Chondrocyte (in vitro differentiated cells): ENCODE results near the gene EYS. TPM values are rescaled to one million over a fixed set of nuclear protein-coding genes. Genes with fewer than 3 reads are reported as not detected.

Source experiments
- DNase-seq: peaks from one replicate; pipeline ENCODE4 v3.0.0; 2021; ENCODE audit warnings: mixed read lengths, low spot score
- H3K27ac Mint-ChIP-seq: one replicate; pipeline ENCODE4 v1.8.0; 2021; ENCODE audit warnings: mild to moderate bottlenecking, moderate library complexity, mixed read lengths; ENCODE audit not compliant: unreplicated experiment
- H3K27me3 Mint-ChIP-seq: 2 replicates; pipeline ENCODE4 v1.8.0; 2021; ENCODE audit warnings: low read depth, mixed read lengths
- H3K36me3 Mint-ChIP-seq: 2 replicates; pipeline ENCODE4 v1.8.0; 2021; ENCODE audit warnings: low read depth, mixed read lengths
- H3K4me1 Mint-ChIP-seq: 2 replicates; pipeline ENCODE4 v1.8.0; 2021; ENCODE audit warnings: low read depth, mild to moderate bottlenecking, mixed read lengths
- H3K4me3 Mint-ChIP-seq: one replicate; pipeline ENCODE4 v1.8.0; 2021; ENCODE audit warnings: mild to moderate bottlenecking, moderate library complexity, mixed read lengths; ENCODE audit not compliant: unreplicated experiment
- H3K9me3 Mint-ChIP-seq: 2 replicates; pipeline ENCODE4 v1.8.0; 2021; ENCODE audit warnings: low read depth, mixed read lengths
- CTCF ChIP-seq: fragments of 200-600 bp; sonication (generic); IDR thresholded peaks from 2 replicates; pipeline ENCODE4 v1.5.0; 2021; ENCODE audit warnings: antibody characterized with exemption, mild to moderate bottlenecking, moderate library complexity
- total RNA-seq: library from RNA; stranded (reverse); gene quantifications from 3 replicates; pipeline ENCODE4 v1.2.1, GENCODE V29; 2021

The EYS gene
- total RNA-seq, 1 donor from 2014 or later: not detected

GRCh38 chr6:64817525-64817924 lies 889.5 kb downstream of the EYS start:
- Mint-ChIP-seq H3K4me3 (no peak overlapping the region), H3K9me3 (no peaks in the 10 kb centered on the region)
- no peak for TF ChIP-seq CTCF

GRCh38 chr6:64815718-64816117 lies 891.3 kb downstream of the EYS start:
- no peaks in the 10 kb centered on the region for H3K9me3 Mint-ChIP-seq
- no peak overlapping the region for H3K27ac Mint-ChIP-seq
- H3K4me1 Mint-ChIP-seq: no peaks in the 10 kb centered on the region
- H3K27me3 Mint-ChIP-seq: peaks cover 13% of the 10 kb centered on the region
- H3K36me3 Mint-ChIP-seq: no peaks in the 10 kb centered on the region
- TF ChIP-seq CTCF: no peak
- no peak for DNase-seq
- no peak overlapping the region for H3K4me3 Mint-ChIP-seq

More at GRCh38 chr6:64817525-64817924, 889.5 kb downstream of the EYS start:
- Mint-ChIP-seq H3K36me3 (no peaks in the 10 kb centered on the region), H3K27me3 (peaks cover 22% of the 10 kb centered on the region), H3K4me1 (no peaks in the 10 kb centered on the region), H3K27ac (no peak overlapping the region)
- DNase-seq: no peak

GRCh38 chr6:64812138-64812537 lies 894.9 kb downstream of the EYS start:
- Mint-ChIP-seq H3K36me3 (no peaks in the 10 kb centered on the region), H3K4me3 (no peak overlapping the region), H3K27me3 (peaks cover 12% of the 10 kb centered on the region), H3K4me1 (no peaks in the 10 kb centered on the region), H3K9me3 (no peaks in the 10 kb centered on the region), H3K27ac (no peak overlapping the region)
- no peak for DNase-seq
- no peak for TF ChIP-seq CTCF

GRCh38 chr6:64811119-64811518 lies 895.9 kb downstream of the EYS start:
- H3K4me1 Mint-ChIP-seq: no peaks in the 10 kb centered on the region
- TF ChIP-seq CTCF: no peak
- H3K9me3 Mint-ChIP-seq: no peaks in the 10 kb centered on the region
- peaks cover 12% of the 10 kb centered on the region for H3K27me3 Mint-ChIP-seq
- DNase-seq: no peak
- H3K27ac Mint-ChIP-seq: no peak overlapping the region
- no peaks in the 10 kb centered on the region for H3K36me3 Mint-ChIP-seq
- no peak overlapping the region for H3K4me3 Mint-ChIP-seq

- H3K9me3 Mint-ChIP-seq: no peaks in the 10 kb centered on the region
- no peaks in the 10 kb centered on the region for H3K4me1 Mint-ChIP-seq
- no peaks in the 10 kb centered on the region for H3K36me3 Mint-ChIP-seq
- no peak for TF ChIP-seq CTCF
- DNase-seq: no peak
- no peak overlapping the region for H3K27ac Mint-ChIP-seq
- no peak overlapping the region for H3K4me3 Mint-ChIP-seq
- H3K27me3 Mint-ChIP-seq: peaks cover 6% of the 10 kb centered on the region
Observed at GRCh38 chr6:64807785-64808184, 899.2 kb downstream of the EYS start.
